NCI-H1436 treated with DMSO at 0.1 percent for 48 hours (cell line): ENCODE measurements around the gene FGD3.
"Not testable (repeated sequence)": the region's sequence is repeated elsewhere in the genome, so short reads cannot be mapped to it uniquely, and the experiment has no call there.

Experiments
- DNase-seq: peaks from one replicate; lab custom pipeline; 2025; lab: John Stamatoyannopoulos, UW

The FGD3 gene

GRCh38 chr9:92978345-92978875 lies 31.1 kb downstream of the FGD3 start:
- no peak for DNase-seq

DNA sequence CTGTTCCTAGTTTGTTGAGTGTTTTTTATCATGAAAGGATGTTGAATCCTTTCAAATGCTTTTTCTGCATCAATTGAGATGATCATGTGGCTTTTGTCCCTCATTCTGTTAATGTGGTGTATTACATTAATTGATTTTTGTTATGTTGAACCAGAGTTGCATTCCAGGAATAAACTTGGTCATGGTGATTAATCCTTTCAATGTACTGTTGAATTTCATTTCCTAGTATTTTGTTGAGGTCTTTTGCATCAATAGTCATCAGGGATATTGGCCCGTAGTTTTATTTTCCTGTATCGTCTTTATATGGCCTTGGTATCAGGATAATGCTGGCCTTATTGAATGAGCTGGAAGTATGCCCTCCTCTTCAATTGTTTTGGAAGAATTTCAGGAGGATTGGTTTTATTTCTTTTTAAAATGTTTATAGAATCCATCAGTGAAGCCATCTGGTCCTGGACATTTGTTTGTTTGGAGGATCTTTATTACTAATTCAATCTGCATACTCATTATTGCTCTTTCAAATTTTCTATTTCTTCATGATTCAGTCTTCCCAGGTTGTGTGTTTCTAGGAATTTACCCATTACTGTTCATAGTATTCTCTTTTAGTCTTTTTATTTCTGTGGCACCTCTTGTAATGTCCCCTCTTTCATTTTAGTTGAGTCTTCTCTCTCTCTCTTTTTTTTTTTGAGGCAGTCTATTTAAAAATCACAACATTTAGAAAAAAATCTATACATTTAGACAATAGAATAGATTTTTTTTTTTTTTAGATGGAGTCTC lies 32.1 kb downstream of the FGD3 start:
- DNase-seq, result no peak

- DNase-seq, result no peak
Observed at GRCh38 chr9:92980085-92980745, 32.9 kb downstream of the FGD3 start.

- no peak for DNase-seq
Observed at GRCh38 chr9:92982130-92982529, 34.8 kb downstream of the FGD3 start.

GRCh38 chr9:92983984-92984589 lies 36.8 kb downstream of the FGD3 start:
- DNase-seq, result no peak

DNA sequence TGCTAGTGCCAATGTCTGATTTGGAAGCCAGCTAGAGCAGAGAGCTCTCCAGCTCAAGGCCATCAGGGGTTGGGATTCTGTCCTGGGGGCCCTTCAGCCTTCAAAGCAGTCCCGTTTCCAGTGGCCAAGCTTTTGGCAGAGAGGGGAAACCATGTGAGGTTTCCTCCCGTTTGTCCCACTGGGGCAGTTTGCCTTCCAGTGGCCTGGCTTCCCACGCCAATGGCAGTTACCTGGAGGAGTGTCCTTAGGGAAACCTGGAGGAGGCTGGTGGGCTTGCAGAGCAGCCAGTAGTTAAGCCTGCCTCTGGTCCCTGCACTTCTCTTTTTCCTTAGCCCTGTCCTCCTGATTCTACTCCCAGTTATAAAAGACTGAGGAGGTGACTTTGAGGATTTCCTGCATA lies 37.7 kb downstream of the FGD3 start:
- DNase-seq, result no peak

- DNase-seq, result no peak
Observed at GRCh38 chr9:92986176-92987119, 39.1 kb downstream of the FGD3 start.

DNA sequence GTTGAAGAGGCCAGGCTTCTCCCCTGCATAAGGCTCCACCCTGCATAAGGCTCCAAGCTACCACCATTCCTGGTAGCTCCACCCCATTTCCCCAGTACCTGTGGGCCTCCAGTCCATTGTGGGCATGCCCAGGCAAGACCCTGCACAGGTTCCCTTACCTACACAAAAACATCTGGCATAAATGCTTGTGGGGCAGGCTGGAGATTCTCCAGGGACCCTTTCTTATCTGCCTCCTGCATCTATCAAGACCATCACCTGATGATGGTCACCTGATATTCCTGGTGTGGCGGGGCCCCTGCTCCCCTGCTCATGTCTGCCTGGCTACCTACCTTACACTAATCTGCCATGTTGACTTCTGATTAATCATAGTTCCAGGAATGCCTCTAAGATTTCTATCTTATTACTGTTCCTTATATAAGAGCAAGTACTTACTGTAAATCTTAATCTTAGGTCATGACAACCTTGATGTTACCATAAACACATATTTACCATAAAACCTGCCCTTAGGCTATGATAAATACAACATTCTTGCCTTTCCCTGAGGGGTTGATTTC lies 41.0 kb downstream of the FGD3 start:
- DNase-seq, result no peak

- no peak for DNase-seq
Observed at GRCh38 chr9:92989561-92989960, 42.2 kb downstream of the FGD3 start.

- DNase-seq, result no peak
Observed at GRCh38 chr9:92990461-92990860, 43.1 kb downstream of the FGD3 start.

DNA sequence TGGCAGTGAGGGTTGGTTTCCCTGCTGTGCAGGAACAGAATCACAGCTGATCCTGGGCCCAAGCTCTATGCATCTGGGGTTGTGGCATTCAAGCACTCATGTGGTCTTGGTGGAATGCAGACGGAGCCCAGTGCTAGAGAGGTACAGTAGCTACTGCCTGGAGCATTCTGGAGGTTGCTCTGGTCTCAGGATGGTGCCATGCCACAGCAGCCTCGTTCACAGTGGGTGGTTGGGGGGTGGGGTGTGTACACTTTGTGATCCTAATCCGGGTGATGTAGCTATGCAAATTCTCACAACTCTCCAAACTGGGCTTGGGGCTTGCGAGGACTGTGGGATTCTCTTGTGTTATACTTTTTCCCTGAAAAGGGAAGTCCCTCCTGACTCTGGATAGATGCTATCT lies 45.2 kb downstream of the FGD3 start:
- no peak for DNase-seq

DNA sequence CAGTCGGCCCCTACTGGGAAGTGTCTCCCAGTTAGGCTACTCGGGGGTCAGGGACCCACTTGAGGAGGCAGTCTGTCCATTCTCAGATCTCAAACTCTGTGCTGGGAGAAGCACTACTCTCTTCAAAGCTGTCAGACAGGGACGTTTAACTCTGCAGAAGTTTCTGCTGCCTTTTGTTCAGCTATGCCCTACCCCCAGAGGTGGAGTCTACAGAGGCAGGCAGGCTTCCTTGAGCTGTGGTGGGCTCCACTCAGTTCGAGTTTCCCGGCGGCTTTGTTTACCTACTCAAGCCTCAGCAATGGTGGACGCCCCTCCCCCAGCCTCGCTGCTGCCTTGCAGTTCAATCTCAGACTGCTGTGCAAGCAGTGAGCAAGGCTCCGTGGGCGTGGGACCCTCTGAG lies 51.5 kb downstream of the FGD3 start:
- not testable (repeated sequence) for DNase-seq

DNA sequence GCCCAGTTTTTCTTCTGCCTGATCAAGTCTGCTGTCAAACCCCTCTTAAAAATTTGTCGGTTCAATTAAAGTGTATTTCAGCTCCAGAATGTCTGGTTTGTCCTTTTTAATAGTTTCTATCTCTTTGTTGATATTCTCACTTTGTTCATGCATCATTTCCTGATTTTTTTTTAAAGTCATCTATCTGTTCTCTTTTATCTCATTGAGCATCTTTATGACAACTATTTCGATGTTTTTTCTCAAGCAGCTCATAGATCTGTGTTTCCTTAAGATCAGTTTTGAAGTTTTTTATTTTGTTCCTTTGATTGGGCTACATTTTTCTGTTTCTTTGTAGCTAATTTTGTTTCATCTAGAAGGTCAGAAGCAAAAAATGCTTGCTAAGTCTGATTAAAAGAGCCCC lies 53.7 kb downstream of the FGD3 start:
- no peak for DNase-seq

GRCh38 chr9:93002700-93003099 lies 55.4 kb downstream of the FGD3 start:
- DNase-seq, result no peak

DNA sequence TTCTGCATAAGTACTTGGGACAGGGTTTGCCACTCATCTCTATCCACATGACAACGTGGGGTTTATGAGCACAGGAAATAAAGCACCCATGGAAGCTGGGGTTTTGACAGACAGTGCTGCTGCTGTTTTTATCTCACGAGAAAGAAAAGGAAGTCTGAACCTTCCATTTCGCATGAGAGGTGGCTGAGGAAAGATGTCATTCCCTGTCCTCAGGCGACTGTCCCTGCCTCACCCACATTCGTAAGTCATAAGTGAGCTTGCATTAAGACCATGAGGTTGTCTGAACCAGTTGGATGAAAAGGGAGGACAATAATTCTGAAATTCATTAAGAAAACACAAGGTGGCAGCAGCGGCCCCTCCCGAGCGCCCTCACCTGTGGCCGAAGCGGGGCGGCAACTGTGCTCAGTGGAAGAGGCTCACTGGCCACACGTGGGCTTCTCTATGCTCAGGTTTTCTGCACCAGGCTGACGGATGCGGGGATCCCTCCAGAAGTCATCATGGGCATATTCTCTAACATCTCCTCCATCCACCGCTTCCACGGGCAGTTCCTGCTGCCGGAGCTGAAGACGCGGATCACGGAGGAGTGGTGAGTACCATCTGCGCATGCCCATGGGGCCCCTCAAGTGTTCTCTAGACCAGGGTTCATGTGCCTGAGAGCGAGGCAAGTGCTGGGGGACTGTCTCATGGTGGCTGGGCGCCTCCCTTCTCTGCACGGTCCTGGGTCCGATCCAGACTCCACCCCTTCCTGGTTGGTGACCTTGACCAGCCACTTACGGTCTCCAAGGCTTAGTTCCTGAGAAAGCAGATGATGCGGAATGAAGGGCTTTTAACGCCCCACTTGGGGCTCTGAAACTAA lies 56.5 kb downstream of the FGD3 start:
- DNase-seq, result no peak

DNA sequence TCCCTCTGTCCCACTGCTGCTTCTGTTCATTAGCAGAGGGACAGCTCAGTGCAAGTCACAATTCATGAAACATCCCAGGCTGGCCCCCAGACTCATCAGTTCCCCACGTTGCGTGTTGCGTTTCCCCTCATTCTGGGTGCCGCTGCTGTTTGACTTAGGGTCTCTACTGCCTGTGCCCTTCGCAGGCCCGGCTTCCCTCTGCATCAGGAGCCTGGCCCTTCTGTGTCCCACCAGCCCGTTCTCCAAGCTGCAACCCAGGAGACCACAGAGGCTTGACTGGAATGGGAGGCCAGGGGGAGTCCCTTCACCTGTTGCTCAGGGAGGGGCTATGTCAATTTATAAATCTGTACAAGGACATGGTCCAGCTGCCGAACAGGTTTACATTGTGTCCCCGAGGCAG lies 57.2 kb downstream of the FGD3 start:
- DNase-seq, result no peak

DNA sequence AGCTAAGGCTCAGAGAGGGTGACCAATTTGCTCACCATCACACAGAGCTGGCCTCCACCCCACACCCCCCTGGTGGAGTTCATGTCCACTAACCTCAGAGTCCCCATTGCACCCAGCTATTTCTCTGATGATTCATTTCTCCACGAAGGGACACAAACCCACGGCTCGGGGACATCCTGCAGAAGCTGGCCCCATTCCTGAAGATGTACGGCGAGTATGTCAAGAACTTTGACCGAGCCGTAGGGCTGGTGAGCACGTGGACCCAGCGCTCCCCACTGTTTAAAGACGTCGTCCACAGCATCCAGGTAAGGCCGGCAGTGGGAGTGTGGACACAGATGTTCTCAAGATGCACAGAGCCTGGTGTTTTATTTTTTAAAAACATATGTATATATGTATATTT lies 58.6 kb downstream of the FGD3 start:
- DNase-seq, result no peak

DNA sequence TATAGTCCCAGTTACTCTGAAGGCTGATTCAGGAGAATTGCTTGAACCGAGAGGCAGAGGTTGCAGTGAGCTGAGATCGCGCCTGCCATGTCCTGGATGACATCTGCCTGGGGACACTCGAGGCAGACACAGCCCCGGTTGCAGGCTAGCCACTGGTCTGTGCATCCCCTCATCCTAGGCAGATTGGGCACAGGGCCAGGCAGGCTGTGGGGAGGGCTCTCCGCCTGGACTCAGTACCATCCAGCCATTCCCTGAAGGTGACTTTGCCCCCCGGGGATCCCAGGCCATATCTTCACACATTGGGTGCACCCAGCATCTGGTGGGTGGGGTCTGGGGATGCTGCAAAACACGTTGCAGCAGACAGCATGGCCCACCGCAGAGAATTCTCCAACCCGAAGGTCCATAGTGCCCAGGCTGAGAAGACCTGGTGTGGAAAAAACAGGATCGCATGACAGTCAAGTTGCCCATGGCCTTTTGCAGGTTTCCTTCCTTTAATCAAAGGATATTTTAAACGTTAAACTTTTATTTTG lies 60.3 kb downstream of the FGD3 start:
- DNase-seq, result no peak

GRCh38 chr9:93008457-93008856 lies 61.1 kb downstream of the FGD3 start:
- DNase-seq, result no peak

DNA sequence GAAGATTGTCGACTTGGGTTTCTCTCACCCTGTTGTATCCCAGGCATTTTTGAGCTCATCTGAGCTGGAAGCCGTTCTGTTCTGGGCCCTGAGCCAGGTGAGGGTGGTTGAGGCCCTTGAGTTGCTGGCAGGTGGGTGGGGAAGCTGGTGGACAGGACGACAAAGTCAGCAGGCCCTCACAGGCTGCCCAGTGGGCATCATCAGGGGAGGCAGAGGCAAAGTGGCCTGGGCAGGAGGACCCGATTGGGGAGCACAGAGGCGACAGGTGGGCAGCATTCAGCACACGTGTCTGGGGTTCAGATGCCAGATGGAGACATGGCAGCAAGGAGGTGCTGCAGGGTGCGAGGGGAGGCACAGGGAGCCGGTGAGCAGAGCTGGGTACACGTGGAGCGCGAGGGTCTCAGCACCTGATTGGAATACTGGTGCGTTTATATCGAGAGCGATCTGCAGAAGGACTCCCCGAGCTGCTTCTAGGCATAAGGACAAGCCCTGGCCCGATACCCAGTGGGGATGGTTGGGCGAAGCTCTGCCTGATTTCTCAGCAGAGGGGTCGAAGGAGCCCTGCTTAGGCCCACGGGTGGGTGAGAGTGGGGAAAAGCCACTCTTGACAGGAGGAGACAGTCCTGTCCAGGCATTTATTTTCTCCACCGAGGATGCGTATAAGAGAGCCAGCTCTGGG lies 62.2 kb downstream of the FGD3 start:
- no peak for DNase-seq
